Measurements from ENCODE around the gene NUMB. TPM values are rescaled to one million over a fixed set of nuclear protein-coding genes. Genes with fewer than 3 reads are reported as not detected.

NUMB gene
- total RNA-seq, 2 donors from 2014 or later: 43.8 to 45.2 TPM

DNA sequence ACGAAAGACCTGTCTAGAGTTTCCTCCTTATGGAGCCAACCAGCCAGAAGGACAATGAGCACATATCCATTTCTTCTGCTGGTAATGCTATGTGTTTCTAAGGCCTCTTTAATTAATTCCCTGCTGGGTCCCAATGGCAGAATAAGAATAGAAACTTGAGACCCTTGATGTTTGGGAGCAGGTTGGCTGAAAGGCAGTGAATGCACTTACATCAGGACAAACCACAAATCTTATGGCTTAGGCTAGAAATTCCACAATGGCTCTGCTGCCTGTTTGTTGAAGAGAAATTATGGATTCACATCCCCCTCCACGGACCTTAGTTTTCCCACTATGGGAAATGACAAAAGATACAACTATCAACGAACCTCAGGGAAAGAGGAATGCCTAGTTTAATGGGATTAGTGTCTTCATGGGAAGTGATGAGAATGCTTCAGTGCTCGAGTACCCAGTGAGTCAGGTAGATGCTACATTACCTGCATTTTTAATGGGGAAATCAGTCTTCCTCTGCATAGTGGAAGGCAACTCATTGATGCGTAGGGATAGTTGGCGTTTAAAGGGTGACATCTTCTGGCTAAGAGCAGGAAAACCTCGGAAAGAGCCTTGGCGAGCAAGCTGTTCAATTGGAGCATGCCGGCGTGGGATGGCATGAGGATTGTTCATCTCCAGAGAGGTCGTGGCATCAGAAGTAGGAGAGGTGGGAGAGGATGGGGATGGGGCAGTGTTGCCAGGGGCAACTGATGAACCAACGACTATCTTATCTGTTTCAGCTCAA is 174.6 kb downstream of the NUMB start:
- ATAC-seq: no peak
- intact Hi-C loops (cut with DNase I): no loop called here
- peaks cover 0 to 22% of the 10 kb centered on the region in 2 donors for H3K36me3 ChIP-seq (replicated peaks in 1 of 2; ENCODE audit: insufficient read depth in 1 of 2, low read depth in 2 of 2)

DNA sequence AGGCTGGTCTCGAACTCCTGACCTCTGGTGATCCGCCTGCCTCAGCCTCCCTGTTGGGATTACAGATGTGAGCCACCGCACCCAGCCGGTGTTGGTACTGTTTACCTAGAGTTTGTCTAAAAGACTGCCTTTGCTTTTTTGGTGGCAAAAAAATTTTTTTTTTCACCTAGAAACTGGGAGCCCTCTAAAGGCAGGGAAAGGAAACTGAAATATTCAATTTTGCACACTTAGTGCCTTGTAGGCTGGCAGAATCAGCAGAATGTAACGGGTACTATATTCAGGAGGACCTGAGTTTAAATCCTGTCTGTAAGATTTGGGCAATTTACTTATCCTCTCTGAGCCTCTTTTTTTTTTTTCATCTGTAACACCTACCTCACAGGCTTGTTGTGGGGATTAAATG is 177.4 kb downstream of the NUMB start:
- 96 to 98% methylated on average over 5 of the region's 5 CpGs for WGBS, 2 donors
- Histone ChIP-seq H3K9me3 (no peaks in the 10 kb centered on the region), H3K4me3 (no peak overlapping the region), H3K27ac (no peak overlapping the region), H3K27me3 (no peaks in the 10 kb centered on the region), H3K36me3 (replicated peaks in 1 of 2; ENCODE audit: insufficient read depth in 1 of 2, low read depth in 2 of 2) (peaks cover 0 to 26% of the 10 kb centered on the region in 2 donors), H3K4me1 (no peaks in the 10 kb centered on the region)
- no peak for TF ChIP-seq POLR2A (IDR thresholded peaks at IDR 0.05)
- TF ChIP-seq, protein P1, sequence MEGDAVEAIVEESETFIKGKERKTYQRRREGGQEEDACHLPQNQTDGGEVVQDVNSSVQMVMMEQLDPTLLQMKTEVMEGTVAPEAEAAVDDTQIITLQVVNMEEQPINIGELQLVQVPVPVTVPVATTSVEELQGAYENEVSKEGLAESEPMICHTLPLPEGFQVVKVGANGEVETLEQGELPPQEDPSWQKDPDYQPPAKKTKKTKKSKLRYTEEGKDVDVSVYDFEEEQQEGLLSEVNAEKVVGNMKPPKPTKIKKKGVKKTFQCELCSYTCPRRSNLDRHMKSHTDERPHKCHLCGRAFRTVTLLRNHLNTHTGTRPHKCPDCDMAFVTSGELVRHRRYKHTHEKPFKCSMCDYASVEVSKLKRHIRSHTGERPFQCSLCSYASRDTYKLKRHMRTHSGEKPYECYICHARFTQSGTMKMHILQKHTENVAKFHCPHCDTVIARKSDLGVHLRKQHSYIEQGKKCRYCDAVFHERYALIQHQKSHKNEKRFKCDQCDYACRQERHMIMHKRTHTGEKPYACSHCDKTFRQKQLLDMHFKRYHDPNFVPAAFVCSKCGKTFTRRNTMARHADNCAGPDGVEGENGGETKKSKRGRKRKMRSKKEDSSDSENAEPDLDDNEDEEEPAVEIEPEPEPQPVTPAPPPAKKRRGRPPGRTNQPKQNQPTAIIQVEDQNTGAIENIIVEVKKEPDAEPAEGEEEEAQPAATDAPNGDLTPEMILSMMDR (IDR thresholded peaks at IDR 0.05): no peak
- intact Hi-C loops (cut with DNase I): no loop called here
- ATAC-seq: no peak
- DNase-seq: no peak

More for the DNA sequence above, 174.6 kb downstream of the NUMB start:
- Histone ChIP-seq H3K27ac (no peak overlapping the region), H3K9me3 (no peaks in the 10 kb centered on the region), H3K4me3 (no peak overlapping the region), H3K4me1 (no peaks in the 10 kb centered on the region), H3K27me3 (no peaks in the 10 kb centered on the region)
- no peak for DNase-seq
- TF ChIP-seq, protein P1 (IDR thresholded peaks at IDR 0.05): no peak
- TF ChIP-seq POLR2A (IDR thresholded peaks at IDR 0.05): no peak
- WGBS, 2 donors: 66 to 74% methylated on average over 12 of the region's 12 CpGs

DNA sequence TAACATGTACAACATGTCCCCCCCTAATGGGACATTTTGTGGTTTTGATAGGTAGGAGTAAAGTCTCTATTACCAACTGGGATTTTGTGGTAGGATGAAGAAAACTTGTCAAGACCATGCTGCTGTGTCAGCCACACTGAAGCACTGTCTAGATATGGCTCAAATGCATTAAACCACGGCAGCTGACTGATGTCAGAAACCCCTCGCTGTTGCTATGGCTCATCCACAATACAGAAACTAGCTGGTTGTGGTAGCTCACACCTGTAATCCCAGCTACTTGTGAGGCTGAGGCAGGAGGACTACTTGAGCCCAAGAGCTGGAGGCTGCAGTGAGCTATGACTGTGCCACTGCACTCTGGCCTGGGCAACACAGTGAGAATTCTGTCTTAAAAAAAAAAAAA is 181.0 kb downstream of the NUMB start:
- ATAC-seq (no peak), DNase-seq (no peak)
- 96 to 100% methylated on average over 2 of the region's 2 CpGs for WGBS, 2 donors
- Histone ChIP-seq H3K36me3 (replicated peaks in 1 of 2; ENCODE audit: insufficient read depth in 1 of 2, low read depth in 2 of 2) (peaks cover 0 to 27% of the 10 kb centered on the region in 2 donors), H3K27ac (no peak overlapping the region), H3K4me3 (no peak overlapping the region), H3K27me3 (no peaks in the 10 kb centered on the region), H3K4me1 (no peaks in the 10 kb centered on the region), H3K9me3 (no peaks in the 10 kb centered on the region)
- intact Hi-C loops (cut with DNase I): no loop called here
- TF ChIP-seq, protein P1 (IDR thresholded peaks at IDR 0.05): no peak
- TF ChIP-seq POLR2A (IDR thresholded peaks at IDR 0.05): no peak

DNA sequence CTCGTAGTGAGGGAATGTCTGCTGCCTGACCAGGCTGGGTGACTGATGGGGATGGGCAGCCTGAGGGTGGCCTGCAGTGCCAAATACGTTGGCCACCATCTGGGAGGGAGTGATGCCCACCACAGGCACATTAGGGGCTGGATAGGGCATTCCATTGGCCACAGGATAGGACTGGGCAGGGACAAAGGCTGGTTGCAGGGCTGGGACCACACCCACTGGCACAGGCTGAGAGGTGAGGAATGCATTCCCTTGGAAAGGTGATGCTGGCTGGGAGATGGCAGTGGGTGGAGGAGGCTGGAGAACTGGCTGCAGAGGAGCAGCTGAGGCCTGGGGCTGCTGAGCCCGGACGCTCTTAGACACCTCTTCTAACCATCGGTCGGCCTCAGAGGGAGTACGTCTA is 181.5 kb downstream of the NUMB start:
- Histone ChIP-seq H3K36me3 (replicated peaks in 1 of 2; ENCODE audit: insufficient read depth in 1 of 2, low read depth in 2 of 2) (peaks cover 0 to 23% of the 10 kb centered on the region in 2 donors), H3K4me3 (no peak overlapping the region), H3K9me3 (no peaks in the 10 kb centered on the region), H3K27ac (no peak overlapping the region), H3K4me1 (no peaks in the 10 kb centered on the region), H3K27me3 (no peaks in the 10 kb centered on the region)
- no peak for TF ChIP-seq POLR2A (IDR thresholded peaks at IDR 0.05)
- TF ChIP-seq, protein P1 (IDR thresholded peaks at IDR 0.05): no peak
- DNase-seq (no peak), ATAC-seq (no peak)
- 92% methylated on average over 7 of the region's 7 CpGs for WGBS, 2 donors
- intact Hi-C loops (cut with DNase I): no loop called here

DNA sequence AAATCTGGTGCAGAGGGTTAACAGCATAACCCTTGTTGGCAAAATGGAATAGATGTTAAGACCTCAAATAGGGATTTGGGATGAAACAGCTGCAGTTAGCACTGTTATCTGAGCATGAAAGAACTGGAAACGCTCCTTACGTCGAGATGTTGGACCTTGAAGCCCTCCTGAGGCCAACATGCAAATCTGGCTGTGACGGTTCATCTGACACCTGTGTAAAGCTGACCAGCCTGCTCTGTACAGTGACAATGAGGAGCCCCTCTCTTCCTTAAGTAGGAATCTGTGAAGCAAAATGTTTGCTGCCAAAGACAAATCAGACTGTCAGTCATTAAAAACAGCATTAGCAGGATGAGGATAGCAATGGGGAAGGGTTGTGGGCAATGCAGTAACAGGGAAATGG is 184.5 kb downstream of the NUMB start:
- 48 to 75% methylated on average over 3 to 4 of the region's 4 CpGs for WGBS, 2 donors
- no peaks in the 10 kb centered on the region for H3K9me3 ChIP-seq
- H3K36me3 ChIP-seq (replicated peaks in 1 of 2; ENCODE audit: insufficient read depth in 1 of 2, low read depth in 2 of 2): peaks cover 0 to 19% of the 10 kb centered on the region in 2 donors
- peaks cover 15% of the 10 kb centered on the region for H3K4me1 ChIP-seq
- no peak overlapping the region for H3K4me3 ChIP-seq
- ATAC-seq (no peak), DNase-seq (no peak)
- TF ChIP-seq POLR2A (IDR thresholded peaks at IDR 0.05): no peak
- TF ChIP-seq, protein P1 (IDR thresholded peaks at IDR 0.05): no peak
- no peak overlapping the region for H3K27ac ChIP-seq
- intact Hi-C loops (cut with DNase I): no loop called here
- no peaks in the 10 kb centered on the region for H3K27me3 ChIP-seq
